ENCODE measurements around the gene VDR.

GRCh38 chr12:47927346-47927745 is 22.6 kb upstream of the VDR start:
- no peak for TF ChIP-seq CTCF (IDR thresholded peaks at IDR 0.05)
- no peak for TF ChIP-seq POLR2A (IDR thresholded peaks at IDR 0.05)
- no peak for TF ChIP-seq EP300 (IDR thresholded peaks at IDR 0.05; ENCODE audit: low read depth)
- TF ChIP-seq POLR2AphosphoS5 (IDR thresholded peaks at IDR 0.05), result no peak

All from transverse colon (tissue), 4 donors.